ENCODE results near the gene TRPV3. TPM values are rescaled to one million over a fixed set of nuclear protein-coding genes. Genes with fewer than 3 reads are reported as not detected.

The TRPV3 gene
- total RNA-seq, 1 experiment from 2014 or later = 0.31 TPM

DNA sequence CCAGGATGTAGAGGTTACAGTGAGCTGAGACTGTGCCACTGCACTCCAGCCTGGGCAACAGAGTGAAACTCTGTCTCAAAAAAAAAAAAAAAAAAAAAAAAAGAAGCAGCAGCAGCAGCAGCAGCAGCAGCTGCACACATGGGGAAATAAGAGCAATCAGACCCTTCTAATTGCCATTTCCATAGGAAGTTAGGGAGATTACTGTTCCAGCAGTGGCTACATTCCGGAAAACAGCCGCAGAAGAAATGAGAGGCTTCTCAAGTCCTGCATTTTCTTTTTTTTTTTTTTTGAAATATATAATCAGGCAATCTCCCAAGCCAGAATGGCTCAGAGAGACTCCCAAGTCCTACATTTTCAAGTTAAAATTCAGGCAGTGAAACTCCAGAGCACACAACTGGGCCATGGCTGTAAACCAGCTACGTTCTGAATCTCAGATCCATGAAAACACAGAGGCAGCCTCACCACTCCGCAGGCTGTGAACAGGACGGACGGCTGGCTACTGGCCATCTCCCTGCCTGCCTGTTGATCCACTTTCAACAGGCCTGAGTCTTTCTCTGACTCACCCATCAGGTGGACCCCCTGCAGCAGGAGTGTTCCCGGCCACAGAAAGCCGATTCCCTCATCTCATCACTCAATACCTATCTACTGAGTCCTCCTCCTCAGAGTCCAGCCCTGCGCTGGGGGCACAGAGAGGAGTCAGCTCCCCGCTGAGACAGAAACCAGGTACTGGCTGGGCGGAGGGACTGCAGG, 36.6 kb upstream of the TRPV3 start:
- Histone ChIP-seq H3K36me3 (ENCODE audit: control insufficient read depth, insufficient read depth, low read length) (no peaks in the 10 kb centered on the region), H3K9me3 (ENCODE audit: control insufficient read depth, insufficient read depth, low read depth, low read length) (no peaks in the 10 kb centered on the region), H3K4me3 (ENCODE audit: low read depth in 2 of 2, low read length in 2 of 2) (no peak overlapping the region), H3K27me3 (ENCODE audit: control insufficient read depth, insufficient read depth, low read length) (no peaks in the 10 kb centered on the region), H3K4me1 (ENCODE audit: control insufficient read depth, insufficient read depth, low read length) (no peaks in the 10 kb centered on the region), H3K27ac (ENCODE audit: low read length) (no peak overlapping the region)
- in situ Hi-C loops (cut with HindIII; ENCODE audit: low pct_unique_long_range_greater_than_20kb, low sequenced_read_pairs) (no loop called here), intact Hi-C loops (cut with micrococcal nuclease; ENCODE audit: unreplicated experiment) (no loop called here)
- no TSS peak for BruUV-seq (replicated peaks)
- ChIA-PET CTCF (no interaction called here), POLR2A (no interaction called here)
- DNase-seq (ENCODE audit: low read depth, low spot score) (no peak), ATAC-seq (no peak)
- TF ChIP-seq POLR2AphosphoS5 (IDR thresholded peaks at IDR 0.05; ENCODE audit: low read depth, low read length) (no peak), SIN3A (IDR thresholded peaks at IDR 0.05; ENCODE audit: borderline replicate concordance, insufficient read depth, low read depth, low read length) (no peak), TCF7L2 (IDR thresholded peaks at IDR 0.05; ENCODE audit: low read depth, low read length) (no peak)
- TF ChIP-seq, protein P1, sequence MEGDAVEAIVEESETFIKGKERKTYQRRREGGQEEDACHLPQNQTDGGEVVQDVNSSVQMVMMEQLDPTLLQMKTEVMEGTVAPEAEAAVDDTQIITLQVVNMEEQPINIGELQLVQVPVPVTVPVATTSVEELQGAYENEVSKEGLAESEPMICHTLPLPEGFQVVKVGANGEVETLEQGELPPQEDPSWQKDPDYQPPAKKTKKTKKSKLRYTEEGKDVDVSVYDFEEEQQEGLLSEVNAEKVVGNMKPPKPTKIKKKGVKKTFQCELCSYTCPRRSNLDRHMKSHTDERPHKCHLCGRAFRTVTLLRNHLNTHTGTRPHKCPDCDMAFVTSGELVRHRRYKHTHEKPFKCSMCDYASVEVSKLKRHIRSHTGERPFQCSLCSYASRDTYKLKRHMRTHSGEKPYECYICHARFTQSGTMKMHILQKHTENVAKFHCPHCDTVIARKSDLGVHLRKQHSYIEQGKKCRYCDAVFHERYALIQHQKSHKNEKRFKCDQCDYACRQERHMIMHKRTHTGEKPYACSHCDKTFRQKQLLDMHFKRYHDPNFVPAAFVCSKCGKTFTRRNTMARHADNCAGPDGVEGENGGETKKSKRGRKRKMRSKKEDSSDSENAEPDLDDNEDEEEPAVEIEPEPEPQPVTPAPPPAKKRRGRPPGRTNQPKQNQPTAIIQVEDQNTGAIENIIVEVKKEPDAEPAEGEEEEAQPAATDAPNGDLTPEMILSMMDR (IDR thresholded peaks at IDR 0.05) = no peak
- TF ChIP-seq, protein P2, sequence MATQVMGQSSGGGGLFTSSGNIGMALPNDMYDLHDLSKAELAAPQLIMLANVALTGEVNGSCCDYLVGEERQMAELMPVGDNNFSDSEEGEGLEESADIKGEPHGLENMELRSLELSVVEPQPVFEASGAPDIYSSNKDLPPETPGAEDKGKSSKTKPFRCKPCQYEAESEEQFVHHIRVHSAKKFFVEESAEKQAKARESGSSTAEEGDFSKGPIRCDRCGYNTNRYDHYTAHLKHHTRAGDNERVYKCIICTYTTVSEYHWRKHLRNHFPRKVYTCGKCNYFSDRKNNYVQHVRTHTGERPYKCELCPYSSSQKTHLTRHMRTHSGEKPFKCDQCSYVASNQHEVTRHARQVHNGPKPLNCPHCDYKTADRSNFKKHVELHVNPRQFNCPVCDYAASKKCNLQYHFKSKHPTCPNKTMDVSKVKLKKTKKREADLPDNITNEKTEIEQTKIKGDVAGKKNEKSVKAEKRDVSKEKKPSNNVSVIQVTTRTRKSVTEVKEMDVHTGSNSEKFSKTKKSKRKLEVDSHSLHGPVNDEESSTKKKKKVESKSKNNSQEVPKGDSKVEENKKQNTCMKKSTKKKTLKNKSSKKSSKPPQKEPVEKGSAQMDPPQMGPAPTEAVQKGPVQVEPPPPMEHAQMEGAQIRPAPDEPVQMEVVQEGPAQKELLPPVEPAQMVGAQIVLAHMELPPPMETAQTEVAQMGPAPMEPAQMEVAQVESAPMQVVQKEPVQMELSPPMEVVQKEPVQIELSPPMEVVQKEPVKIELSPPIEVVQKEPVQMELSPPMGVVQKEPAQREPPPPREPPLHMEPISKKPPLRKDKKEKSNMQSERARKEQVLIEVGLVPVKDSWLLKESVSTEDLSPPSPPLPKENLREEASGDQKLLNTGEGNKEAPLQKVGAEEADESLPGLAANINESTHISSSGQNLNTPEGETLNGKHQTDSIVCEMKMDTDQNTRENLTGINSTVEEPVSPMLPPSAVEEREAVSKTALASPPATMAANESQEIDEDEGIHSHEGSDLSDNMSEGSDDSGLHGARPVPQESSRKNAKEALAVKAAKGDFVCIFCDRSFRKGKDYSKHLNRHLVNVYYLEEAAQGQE (IDR thresholded peaks at IDR 0.05; ENCODE audit: insufficient read depth in 1 of 2, low read depth in 2 of 2, low read length in 1 of 2) = no peak

DNA sequence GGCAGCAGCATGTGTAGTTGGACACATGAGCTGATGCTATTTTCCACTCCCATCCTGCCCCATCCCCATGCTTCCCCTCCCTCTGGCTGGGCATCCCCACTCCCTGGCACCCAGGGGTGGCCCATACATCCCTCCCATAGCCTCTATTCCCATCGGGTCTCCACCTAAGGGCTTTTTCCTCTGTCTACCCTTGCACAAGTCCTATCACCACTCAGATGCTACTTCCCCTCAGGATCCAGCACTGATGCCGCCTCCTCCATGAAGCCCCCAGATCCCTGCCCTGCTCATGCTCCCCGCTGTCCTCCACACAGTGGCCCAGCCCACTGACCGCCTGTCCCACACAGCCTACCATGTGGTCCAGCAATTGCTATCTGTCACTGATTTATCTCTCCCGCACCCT, 35.8 kb upstream of the TRPV3 start:
- ChIA-PET CTCF (no interaction called here), POLR2A (no interaction called here)
- Histone ChIP-seq H3K27ac (ENCODE audit: low read length) (no peak overlapping the region), H3K9me3 (ENCODE audit: control insufficient read depth, insufficient read depth, low read depth, low read length) (no peaks in the 10 kb centered on the region), H3K27me3 (ENCODE audit: control insufficient read depth, insufficient read depth, low read length) (no peaks in the 10 kb centered on the region), H3K4me3 (ENCODE audit: low read depth in 2 of 2, low read length in 2 of 2) (no peak overlapping the region), H3K36me3 (ENCODE audit: control insufficient read depth, insufficient read depth, low read length) (no peaks in the 10 kb centered on the region), H3K4me1 (ENCODE audit: control insufficient read depth, insufficient read depth, low read length) (no peaks in the 10 kb centered on the region)
- ATAC-seq = no peak
- intact Hi-C loops (cut with micrococcal nuclease; ENCODE audit: unreplicated experiment) = no loop called here
- no TSS peak for BruUV-seq (replicated peaks)
- TF ChIP-seq TCF7L2 (IDR thresholded peaks at IDR 0.05; ENCODE audit: low read depth, low read length) = no peak
- no peak for TF ChIP-seq SIN3A (IDR thresholded peaks at IDR 0.05; ENCODE audit: borderline replicate concordance, insufficient read depth, low read depth, low read length)
- TF ChIP-seq, protein P1 (IDR thresholded peaks at IDR 0.05) = no peak
- TF ChIP-seq POLR2AphosphoS5 (IDR thresholded peaks at IDR 0.05; ENCODE audit: low read depth, low read length) = no peak
- TF ChIP-seq, protein P2 (IDR thresholded peaks at IDR 0.05; ENCODE audit: insufficient read depth in 1 of 2, low read depth in 2 of 2, low read length in 1 of 2) = no peak
- no peak for DNase-seq (ENCODE audit: low read depth, low spot score)
- in situ Hi-C loops (cut with HindIII; ENCODE audit: low pct_unique_long_range_greater_than_20kb, low sequenced_read_pairs) = no loop called here

All from Panc1 (cell line).